Left lobe of liver (tissue), 2 donors: ENCODE results near the gene NPAT. TPM values are rescaled to one million over a fixed set of nuclear protein-coding genes. Genes with fewer than 3 reads are reported as not detected.
A peak's percentile ranks its signal among the peaks of the same experiment; 100 is the strongest.
"Not testable (repeated sequence)": the region's sequence is repeated elsewhere in the genome, so short reads cannot be mapped to it uniquely, and the experiment has no call there.

Source experiments
- ATAC-seq: fragments of 200-7000 bp; cut with Tn5 transposase; one replicate; pipeline ENCODE4 v1.9.1; 2020; ENCODE audit warnings: mild to moderate bottlenecking, moderate library complexity
- DNase-seq: peaks from one replicate; pipeline ENCODE4 v3.0.0-alpha.2; 2020; ENCODE audit warnings: low spot score
- total RNA-seq: library from RNA; stranded (reverse); gene quantifications from one replicate; pipeline ENCODE4 v1.2.1, GENCODE V29; 2021
- donor health status: DM: no; HTN: no; CAD: no; lungs with moderate emphysema.
- donor health status: DM: no; HTN: yes; CAD: no.

NPAT gene
- total RNA-seq, 1 donor from 2014 or later, result 5.4 TPM

DNA sequence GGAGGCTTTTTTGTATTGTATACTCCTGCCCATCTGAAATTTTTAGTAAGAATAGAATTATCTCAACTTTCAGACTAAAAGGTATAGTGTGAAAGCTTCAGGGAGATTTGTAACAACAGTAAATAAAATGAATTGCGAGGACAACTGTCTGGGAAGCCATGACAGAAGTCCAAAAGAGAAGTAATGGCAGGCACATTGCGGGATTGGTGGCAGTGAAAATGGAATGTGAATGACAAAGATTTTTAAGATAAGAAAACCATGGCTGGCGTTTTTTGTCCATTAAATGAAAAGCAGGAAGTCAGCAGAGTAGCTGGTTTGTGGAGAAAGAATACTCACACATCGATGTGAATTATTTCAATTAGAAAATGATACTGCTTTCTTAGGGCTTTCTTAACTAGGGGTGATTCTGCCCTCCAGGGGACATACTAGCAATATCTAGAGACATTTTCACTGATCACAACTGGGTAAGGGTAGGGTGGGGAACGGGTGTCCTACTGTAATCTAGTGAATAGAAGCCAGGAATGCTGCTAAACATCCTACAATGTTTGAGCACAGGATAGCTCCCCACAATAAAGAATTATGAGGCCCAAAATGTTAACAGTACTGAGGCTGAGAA lies 1.6 kb downstream of the NPAT start:
- ATAC-seq (no peak), DNase-seq (no peak)

DNA sequence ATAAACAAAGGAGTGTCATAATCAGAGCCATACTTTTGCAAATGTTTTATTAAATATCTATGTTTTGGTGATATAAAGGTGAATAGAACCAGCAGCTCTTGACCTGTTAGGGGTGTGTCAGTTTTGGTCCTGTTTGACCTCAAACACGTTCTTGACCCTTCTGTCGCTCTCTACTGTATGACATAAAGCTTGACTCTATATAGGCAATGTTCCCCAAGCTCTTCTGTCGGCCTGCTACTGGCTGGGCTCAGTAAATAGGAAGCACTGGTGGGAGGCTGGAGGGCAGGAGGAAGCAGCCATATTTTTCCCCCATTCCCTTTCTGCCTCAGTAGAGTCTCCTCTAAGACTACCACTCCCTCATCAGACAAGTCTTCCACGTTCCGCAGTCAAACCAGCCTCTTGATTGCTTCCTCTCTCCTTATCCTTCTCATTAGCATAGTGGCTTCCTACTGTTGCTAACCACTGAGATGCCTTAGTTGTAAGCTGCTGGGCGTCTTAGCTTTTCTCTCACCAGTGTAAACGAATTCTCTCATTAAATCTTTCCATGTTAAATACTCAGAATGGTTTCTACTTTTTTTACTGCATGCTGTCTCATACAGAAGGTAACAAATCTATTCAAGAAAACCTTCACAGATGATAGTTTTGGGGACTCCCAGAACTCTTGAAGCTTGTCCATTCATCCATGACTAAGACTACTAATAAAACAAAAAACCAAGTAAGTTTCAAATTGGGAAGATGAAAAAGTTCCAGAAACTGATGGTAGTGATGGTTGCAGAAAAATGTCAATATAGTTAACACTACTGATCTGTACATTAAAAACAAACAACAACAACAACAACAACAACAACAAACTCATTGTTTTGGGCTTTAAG lies 3.3 kb downstream of the NPAT start:
- ATAC-seq (no peak), DNase-seq (no peak)

DNA sequence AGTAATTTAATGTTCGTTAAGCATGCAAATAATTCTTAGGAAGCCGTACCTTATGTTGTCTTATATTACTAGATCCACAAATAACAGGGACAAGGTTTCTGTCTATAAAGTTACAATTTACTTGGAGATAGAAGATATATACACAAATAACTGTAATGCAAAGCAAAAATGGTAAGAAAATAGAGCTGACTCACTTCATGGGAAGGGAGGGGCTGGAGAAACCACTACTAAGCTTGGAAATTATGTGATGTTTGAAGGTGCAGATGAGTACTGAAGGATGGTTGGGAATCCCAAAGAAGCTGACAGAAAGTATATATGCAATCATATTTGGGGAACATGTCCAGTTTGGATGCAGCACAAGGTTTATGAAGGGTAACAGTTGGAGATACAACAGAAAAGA lies 4.0 kb downstream of the NPAT start:
- ATAC-seq (no peak), DNase-seq (no peak)

DNA sequence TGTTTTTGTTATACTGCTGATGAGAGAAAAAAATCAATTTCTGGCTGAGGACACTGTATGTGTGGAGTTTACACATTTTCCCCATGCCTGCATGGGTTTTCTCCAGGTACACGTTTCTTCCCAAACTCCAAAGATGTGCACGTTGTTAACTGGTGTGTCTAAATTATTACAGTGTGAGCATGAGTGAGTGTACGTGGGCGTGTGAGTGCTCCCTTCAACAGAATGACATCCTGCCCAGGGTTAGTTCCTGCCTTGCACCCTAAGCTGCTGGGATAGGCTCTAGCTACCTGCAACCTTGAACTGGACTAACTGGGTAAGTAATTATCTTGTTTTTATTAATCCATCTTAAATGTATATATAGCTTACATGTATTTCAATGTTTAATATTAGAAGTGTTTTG lies 5.5 kb downstream of the NPAT start:
- ATAC-seq, result peak; percentile 49
- no peak for DNase-seq

DNA sequence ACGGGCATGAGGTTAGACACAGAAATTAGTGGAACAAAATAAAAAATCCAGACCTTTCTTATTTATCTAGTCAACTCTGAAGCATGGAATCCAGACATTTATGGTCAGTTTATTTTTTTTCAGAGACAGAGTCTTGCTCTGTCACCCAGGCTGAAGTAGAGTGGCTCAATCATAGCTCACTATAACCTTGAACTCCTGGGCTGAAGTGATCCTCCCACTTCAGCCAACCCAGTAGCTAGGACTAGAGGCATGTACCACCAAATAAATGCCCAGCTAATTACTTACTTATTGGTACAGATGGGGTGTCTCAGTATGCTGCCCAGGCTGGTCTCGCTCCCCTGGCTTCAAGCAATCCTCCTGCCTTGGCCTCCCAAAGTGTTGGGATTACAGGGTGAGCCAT lies 8.7 kb downstream of the NPAT start:
- no peak for ATAC-seq

DNA sequence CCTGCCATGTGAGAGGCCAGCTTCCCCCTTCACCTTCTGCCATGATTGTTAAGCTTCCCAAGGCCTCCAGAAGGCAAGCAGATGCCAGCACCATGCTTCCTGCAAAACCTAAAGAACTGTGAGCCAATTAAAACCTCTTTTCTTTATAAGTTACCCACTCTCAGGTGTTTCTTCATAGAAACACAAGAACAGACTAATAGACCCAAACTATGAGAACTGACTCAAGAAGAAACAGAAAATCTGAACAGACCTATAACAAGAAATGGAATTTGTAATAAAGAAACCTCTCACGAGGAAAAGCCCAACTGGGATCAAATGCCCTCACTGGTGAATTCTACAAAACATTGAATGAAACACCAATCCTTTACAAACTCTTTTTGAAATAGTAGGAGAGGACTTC lies 12.0 kb downstream of the NPAT start:
- ATAC-seq, result no peak

More for the DNA sequence above, 8.7 kb downstream of the NPAT start:
- DNase-seq, result no peak

DNA sequence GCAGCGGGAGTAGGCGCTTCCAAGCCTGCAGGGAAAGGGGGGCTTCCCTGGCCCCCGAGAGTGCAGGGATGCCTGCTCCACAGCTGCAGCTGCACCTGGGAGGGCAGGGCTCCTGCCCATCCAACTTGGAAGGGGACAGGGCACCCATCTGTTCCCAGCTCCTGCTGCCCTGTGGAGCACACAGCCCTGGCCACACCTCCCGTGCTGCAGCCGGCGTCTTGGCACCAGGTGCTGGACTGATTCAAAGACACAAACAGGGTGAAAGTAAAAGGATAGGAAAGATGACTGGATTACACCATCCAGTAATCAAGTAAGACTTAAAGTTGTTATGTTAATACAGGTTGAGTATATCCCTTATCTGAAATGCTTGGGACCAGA lies 14.8 kb downstream of the NPAT start:
- no peak for ATAC-seq
- DNase-seq, result no peak

More for the DNA sequence above, 12.0 kb downstream of the NPAT start:
- no peak for DNase-seq

DNA sequence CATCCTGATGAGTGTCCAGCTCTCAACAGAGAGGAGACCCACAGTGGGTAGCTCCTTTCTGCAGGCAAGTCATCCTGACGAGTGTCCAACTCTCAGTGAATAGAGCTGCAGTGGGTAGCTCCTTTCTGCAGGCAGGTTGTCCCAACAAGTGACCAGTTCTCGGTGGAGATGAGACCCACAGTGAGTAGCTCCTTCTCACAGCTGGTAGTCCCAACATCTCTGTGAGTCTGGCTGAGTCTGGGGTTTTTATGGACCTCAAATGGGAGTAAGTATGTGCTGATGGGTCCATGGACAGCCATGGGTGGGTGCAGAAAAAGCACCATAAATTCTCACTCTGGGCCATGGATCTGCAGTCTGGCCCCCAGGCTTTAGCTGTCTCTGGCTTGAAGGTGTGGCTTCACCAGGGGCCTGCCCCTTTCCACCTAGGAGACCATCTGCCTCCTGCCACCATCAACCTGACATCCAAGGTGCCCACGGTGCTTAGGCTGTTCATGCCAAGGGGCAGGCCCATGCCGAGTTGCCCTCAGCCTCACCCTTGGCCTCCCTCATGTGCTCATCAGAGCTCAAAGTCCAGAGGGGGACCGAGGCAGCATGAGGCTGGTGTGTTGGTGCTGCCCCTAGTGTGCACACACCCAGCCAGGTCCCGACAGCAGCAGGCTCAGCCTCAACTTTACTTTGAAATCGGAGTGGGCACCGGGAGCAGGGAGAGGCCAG lies 15.3 kb downstream of the NPAT start:
- no peak for DNase-seq
- peak; percentile 31 for ATAC-seq

DNA sequence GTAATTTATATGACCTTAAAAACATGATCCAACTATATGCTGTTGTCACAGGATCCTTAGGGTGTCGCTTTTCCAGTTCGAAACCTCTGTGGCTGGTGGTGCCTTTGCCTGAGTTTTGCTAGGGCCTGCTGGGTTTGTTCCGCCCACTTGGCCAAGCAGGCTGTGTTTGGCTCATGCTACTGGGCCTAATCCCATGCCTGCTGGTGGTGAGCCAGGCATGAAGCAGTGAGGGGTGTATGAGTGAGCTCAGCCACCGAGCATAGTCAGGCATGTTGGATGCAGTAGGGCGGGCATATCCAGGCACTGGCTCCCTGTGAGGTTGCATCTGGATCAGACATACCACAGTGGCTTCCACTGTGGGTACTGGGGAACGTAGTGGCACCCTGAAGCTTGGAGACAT lies 16.3 kb downstream of the NPAT start:
- ATAC-seq (no peak), DNase-seq (no peak)

DNA sequence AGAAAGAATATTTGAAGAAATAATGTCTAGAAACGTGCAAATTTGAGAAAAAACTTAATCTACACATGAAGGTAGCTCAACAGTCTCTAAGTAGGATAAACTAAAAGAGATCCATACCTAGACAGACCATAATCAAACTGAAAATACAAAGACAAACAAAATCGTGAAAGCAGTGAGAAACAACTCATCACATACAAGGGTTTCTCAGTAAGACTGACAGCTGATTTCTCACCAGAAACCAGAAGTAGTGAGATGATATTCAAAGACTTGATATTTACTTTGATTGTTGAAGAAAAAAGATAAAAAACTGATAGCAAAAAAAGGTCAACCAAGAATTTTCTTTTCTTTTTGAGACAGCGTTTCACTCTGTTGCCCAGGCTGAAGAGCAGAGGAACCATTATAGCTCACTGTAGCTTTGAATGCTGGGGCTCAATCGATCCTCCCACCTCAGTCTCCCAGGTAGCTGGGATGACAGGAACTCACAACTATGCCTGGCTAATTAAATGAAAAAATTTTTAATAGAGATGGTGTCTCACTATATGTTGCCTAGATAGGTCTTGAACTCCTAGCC lies 17.4 kb downstream of the NPAT start:
- no peak for DNase-seq
- ATAC-seq, result no peak

DNA sequence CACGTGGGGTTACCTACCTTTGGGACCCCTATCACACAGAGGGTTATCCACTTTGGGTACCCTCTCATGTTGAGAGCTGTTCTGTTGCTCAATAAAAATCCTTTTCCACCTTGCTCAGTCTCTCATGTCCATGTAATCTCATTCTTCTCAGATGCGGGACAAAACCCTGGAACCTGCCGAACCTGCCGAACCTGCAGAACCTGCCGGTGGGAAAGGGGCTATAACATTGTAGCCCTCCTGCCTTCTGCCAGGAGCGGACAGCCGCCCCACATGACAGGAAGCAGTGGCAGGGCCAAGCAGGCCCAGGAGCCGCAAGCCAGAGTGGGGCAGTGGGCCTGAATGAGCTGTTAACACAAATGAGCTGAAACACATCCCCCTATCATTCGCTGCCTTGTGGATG lies 18.1 kb downstream of the NPAT start:
- no peak for ATAC-seq
- no peak for DNase-seq

DNA sequence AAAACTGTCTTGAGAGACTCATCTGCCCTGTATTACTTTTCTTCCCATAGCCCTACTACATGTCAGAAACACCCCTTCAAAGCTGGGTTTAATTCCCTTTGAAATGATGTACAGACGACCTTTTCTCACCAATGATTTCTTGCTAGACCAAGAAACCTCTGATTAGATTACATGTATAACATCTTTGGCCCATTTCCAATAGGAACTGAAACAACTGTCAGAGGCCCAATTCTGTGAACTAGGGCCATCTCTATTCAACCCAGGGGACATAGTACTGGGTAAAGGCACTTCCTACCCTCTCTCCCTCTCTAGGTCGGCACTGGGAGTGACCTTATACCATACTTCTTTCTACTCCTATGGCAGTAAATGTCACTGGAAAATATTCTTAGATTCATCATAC lies 19.4 kb downstream of the NPAT start:
- DNase-seq (no peak), ATAC-seq (no peak)

DNA sequence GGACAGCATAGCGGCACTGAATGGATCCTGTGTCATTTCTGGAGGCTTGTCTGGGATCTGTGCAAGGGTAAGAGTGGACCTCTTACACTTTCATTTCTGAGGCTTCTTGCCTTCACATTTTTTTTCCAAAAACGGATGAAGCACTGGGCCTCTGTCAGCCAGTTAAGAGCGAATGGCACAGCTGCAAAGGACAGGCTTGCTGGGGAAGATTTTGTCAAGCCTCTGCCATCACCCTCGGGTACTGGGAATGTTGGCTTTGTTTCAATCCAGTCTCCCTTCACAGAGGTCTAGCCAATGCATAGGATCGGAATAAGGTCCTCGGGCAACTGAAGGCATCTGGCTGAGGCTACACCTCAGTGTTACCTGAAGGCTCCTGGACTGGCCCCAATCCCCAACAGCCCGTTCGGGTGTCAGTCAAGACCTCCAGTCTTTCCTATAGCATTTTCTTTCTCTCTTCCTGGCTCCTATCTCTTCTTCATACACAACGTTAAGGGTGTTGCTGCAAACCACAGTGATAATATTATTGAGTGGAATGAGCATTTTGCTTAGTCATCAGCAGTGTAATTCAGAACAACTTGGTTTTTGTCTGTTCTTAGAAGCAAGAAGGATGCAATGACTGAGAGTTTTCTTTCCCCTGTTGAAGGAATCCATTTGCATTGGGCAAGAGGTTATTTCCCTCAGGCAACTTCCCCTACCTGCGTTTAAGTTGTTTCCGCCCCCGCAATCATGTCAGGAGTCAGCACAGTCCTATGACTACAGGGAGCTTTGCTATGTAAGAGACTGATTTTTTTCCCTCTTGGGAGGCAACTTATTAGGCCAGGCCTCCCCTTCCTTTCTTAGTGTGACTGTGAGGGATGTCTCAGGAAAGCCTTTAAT lies 22.8 kb downstream of the NPAT start:
- DNase-seq, result no peak
- no peak for ATAC-seq

DNA sequence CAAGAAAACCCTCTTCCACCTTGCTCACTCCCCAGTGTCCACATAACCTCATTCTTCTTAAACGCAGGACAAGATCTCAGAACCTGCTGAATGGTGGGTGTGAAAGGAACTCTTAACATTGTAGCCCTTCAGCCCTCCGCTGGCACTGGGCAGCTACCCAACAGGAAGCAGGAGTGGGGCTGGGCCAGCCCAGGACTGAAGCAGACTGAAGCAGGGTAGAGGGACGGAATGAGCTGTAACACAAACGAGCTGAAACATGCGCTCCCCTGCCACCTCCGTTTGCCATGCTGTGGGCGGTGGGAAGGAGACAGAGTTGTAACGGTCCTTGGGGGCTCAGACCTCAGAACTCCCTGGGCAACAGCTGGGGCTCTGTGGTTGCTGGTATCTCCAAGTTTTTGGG lies 23.6 kb downstream of the NPAT start:
- peak; percentile 35 for ATAC-seq

DNA sequence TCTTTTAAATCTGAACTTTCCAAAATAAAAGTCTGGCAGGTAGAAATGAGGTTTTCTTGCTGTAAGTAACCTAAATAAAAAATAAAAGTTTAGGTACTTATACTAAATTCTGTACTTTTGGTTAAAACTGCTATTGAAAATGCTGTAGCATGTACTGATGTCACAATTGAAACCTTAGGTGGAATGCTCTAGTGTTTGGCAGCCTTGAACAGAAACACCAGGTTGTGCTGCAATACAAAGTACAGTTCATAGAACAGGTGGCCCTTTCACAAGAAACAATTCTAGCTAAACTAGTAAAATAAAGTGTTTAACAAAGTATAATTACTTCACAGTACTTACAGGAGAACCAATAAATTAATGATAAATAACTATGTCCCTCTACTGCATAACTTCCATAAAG lies 25.1 kb downstream of the NPAT start:
- peak; percentile 96 for ATAC-seq
- no peak for DNase-seq

More for the DNA sequence above, 23.6 kb downstream of the NPAT start:
- no peak for DNase-seq

DNA sequence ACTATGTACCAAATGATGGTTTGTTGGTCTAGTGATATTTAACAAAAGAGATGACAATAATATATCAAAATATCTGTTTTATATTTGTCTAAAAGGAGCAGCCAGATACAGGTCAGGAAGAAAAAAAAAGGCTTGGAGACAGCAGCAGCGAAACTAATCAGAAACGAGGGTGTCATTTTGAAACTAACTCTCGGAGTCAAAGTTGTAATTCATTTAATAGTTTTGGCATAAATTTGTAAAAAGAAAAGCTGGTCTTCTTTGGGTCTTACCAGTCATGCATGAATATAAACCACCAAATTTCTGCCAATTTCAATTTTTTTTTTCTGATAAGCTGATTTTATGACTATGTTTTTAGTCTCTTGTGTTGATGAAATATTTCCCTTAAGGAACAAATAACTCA lies 25.5 kb downstream of the NPAT start:
- no peak for ATAC-seq
- no peak for DNase-seq

DNA sequence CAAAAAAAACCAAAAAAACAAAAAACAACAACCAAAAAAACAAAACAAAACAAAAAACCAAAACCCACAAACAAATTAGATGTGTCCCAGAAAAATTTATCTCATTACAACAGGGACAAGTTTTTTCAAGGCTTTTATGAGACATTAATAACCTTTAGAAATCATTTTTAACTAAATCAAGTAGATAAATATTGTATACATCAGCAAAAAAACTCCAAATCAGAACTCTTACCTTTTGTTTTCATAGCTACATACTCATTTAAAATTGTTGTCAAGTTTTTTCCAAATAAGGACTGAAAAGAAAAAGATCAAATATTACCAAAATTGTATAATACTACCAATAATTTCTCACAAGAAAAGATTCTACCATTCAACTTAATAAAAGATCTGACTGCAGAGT lies 28.7 kb downstream of the NPAT start:
- no peak for DNase-seq
- no peak for ATAC-seq

DNA sequence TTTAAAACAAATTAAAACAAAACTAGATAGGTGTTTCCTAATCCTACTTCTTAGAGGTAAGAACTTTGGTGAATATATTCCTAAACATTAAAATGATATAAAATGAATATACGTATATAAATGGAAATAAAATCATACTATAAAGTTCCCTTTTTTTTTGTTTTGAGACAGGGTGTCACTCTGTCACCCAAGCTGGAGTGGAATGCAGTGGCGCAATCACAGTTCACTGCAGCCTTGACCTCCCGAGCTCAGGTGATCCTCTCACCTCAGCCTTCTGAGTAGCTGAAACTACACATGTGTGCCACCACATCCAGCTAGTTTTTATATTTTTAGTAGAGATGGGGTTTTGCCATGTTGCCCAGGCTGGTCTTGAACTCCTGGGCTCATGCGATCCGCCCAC lies 44.9 kb downstream of the NPAT start:
- peak; percentile 85 for ATAC-seq
- DNase-seq, result peak; percentile 58

DNA sequence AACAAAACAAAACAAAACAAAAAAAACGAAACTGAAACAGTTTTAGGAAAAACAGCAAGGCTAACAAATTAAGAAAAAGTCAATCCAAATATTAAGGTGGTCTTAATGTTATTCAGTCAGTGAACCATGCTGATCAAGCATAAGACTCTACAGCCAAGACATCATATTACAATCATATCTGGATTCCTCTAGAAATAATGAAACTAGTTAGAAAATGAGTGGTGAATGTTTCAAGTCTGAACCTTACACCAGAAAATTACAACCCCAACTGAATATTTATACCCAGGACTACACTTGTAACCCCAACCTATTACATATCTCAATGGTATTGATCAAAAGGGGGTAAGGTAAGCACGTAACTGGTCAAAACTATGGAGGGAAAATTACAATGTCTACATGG lies 52.3 kb downstream of the NPAT start:
- no peak for DNase-seq
- ATAC-seq, result no peak

DNA sequence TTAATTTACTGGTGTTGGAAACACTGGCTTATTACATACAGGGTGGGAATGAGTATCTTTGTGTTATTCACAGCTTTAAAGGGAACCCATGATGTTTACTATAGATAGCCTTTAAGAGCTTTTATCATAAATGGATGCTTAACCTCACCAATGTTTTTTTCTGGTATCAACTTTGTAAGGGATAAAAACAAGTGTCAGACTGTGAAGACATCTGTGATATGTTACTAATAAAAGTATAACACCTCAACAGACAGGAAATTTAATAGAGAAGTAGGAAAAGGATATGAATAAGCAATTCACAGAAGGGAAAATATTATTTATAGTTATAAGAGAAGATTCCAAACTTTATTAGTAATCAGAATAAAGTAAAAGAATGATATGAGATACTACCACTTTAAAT lies 54.8 kb downstream of the NPAT start:
- ATAC-seq (no peak), DNase-seq (no peak)

DNA sequence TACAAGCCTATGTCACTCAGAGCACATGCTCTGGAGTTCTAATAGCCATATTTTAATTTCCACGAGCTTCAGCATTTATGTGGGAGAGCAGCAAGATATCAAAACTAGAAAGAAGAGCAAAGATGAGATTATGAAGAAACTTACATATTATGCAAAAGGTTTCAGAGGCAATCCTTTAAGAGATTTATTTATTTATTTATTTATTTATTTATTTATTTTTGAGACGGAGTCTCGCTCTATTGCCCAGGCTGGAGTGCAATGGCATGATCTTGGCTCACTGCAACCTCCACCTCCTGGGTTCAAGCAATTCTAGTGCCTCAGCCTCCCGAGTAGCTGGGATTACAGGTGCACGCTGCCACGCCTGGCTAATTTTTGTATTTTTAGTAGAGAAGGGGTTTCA lies 59.6 kb downstream of the NPAT start:
- not testable (repeated sequence) for ATAC-seq, DNase-seq
